ENCODE measurements around the gene ANGPTL2.
"Not testable (repeated sequence)": the region's sequence is repeated elsewhere in the genome, so short reads cannot be mapped to it uniquely, and the experiment has no call there.

ANGPTL2 gene

GRCh38 chr9:127122176-127123063 lies at the start of gene ANGPTL2:
ANGPTL2 (minus strand) TSS chr9:127122635; CDS start chr9:127108731, 13,904 bp downstream.
- DNase-seq = peak; percentile 93

GRCh38 chr9:127171348-127171747 lies 48.9 kb upstream of the ANGPTL2 start:
- DNase-seq = not testable (repeated sequence)

GRCh38 chr9:127170652-127171051 lies 48.2 kb upstream of the ANGPTL2 start:
- DNase-seq = no peak

GRCh38 chr9:127170103-127170502 lies 47.7 kb upstream of the ANGPTL2 start:
- no peak for DNase-seq

- no peak for DNase-seq
Measured at GRCh38 chr9:127169575-127169883, 47.1 kb upstream of the ANGPTL2 start.

GRCh38 chr9:127168756-127169574 lies 46.5 kb upstream of the ANGPTL2 start:
- no peak for DNase-seq

GRCh38 chr9:127167560-127168326 lies 45.3 kb upstream of the ANGPTL2 start:
- DNase-seq = no peak

- DNase-seq = no peak
Measured at GRCh38 chr9:127166651-127167524, 44.5 kb upstream of the ANGPTL2 start.

- no peak for DNase-seq
Measured at GRCh38 chr9:127166111-127166510, 43.7 kb upstream of the ANGPTL2 start.

- no peak for DNase-seq
Measured at GRCh38 chr9:127165116-127165515, 42.7 kb upstream of the ANGPTL2 start.

GRCh38 chr9:127163409-127163808 lies 41.0 kb upstream of the ANGPTL2 start:
- peak; percentile 83 for DNase-seq

- DNase-seq = no peak
Measured at GRCh38 chr9:127162864-127163365, 40.5 kb upstream of the ANGPTL2 start.

GRCh38 chr9:127162046-127162863 lies 39.8 kb upstream of the ANGPTL2 start:
- DNase-seq = no peak

- DNase-seq = no peak
Measured at GRCh38 chr9:127161081-127161624, 38.7 kb upstream of the ANGPTL2 start.

GRCh38 chr9:127159949-127160610 lies 37.6 kb upstream of the ANGPTL2 start:
- DNase-seq = no peak

GRCh38 chr9:127159325-127159801 lies 36.9 kb upstream of the ANGPTL2 start:
- peak; percentile 84 for DNase-seq

- DNase-seq = no peak
Measured at GRCh38 chr9:127158786-127159324, 36.4 kb upstream of the ANGPTL2 start.

- DNase-seq = no peak
Measured at GRCh38 chr9:127155314-127155960, 33.0 kb upstream of the ANGPTL2 start.

Data from fibroblast of upper back skin (primary cell).